GM06990 (cell line): ENCODE measurements around the gene SCUBE2.

Source experiments
- DNase-seq: peaks from one replicate; pipeline ENCODE4 v3.0.0-alpha.2; 2011; ENCODE audit not compliant: insufficient read length; ENCODE audit errors: extremely low read depth
- H3K27me3 ChIP-seq: replicated peaks from 2 replicates; pipeline ENCODE4 v1.6.0; 2011; ENCODE audit warnings: low read length; ENCODE audit not compliant: control insufficient read depth, insufficient read depth
- H3K36me3 ChIP-seq: 2 replicates; pipeline ENCODE4 v1.5.1; 2011; ENCODE audit warnings: low read length; ENCODE audit not compliant: control insufficient read depth, insufficient read depth
- H3K4me3 ChIP-seq: replicated peaks from 2 replicates; pipeline ENCODE4 v1.5.1; 2011; ENCODE audit warnings: low read depth, mild to moderate bottlenecking, control low read depth, low read length
- TF ChIP-seq, protein P1 (sequence below): IDR thresholded peaks from 2 replicates; pipeline ENCODE4 v1.5.1; 2011; ENCODE audit warnings: low read length, control low read depth, mild to moderate bottlenecking, inconsistent platforms; ENCODE audit not compliant: insufficient read depth, poor library complexity, severe bottlenecking

SCUBE2 gene

DNA sequence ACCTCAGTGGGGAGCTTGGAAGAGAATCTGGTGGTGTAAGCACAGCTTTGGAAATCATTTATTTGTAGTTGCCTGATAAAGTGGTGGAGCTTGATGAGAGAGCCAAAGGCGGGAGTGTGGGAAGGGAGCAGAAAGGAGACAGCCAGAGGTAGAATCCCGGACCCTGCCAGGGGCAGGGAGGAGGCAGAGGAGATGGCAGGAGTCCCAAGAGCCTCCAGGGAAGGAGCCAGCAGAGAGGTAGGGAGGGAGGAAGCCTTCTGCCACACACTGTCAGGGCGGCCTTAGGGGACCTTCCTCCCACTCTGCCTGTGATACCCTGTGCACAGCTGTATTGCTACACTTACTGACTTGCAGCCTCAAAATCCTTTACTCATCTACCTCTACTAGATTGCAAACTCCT is 15.4 kb downstream of the SCUBE2 start:
- no peaks in the 10 kb centered on the region for H3K36me3 ChIP-seq
- H3K27me3 ChIP-seq, result no peaks in the 10 kb centered on the region; the same call in none of the 2 replicates
- TF ChIP-seq, protein P1, sequence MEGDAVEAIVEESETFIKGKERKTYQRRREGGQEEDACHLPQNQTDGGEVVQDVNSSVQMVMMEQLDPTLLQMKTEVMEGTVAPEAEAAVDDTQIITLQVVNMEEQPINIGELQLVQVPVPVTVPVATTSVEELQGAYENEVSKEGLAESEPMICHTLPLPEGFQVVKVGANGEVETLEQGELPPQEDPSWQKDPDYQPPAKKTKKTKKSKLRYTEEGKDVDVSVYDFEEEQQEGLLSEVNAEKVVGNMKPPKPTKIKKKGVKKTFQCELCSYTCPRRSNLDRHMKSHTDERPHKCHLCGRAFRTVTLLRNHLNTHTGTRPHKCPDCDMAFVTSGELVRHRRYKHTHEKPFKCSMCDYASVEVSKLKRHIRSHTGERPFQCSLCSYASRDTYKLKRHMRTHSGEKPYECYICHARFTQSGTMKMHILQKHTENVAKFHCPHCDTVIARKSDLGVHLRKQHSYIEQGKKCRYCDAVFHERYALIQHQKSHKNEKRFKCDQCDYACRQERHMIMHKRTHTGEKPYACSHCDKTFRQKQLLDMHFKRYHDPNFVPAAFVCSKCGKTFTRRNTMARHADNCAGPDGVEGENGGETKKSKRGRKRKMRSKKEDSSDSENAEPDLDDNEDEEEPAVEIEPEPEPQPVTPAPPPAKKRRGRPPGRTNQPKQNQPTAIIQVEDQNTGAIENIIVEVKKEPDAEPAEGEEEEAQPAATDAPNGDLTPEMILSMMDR, result no peak
- no peak for DNase-seq
- H3K4me3 ChIP-seq, result no peak overlapping the region

- DNase-seq, result no peak
- H3K36me3 ChIP-seq, result no peaks in the 10 kb centered on the region
- TF ChIP-seq, protein P1, result no peak
- no peaks in the 10 kb centered on the region; the same call in none of the 2 replicates for H3K27me3 ChIP-seq
- no peak overlapping the region for H3K4me3 ChIP-seq
Observed at GRCh38 chr11:9075556-9075955, 15.8 kb downstream of the SCUBE2 start.

GRCh38 chr11:9074338-9075029 is 16.9 kb downstream of the SCUBE2 start:
- no peak for DNase-seq
- H3K27me3 ChIP-seq, result no peaks in the 10 kb centered on the region; the same call in none of the 2 replicates
- TF ChIP-seq, protein P1, result no peak
- no peaks in the 10 kb centered on the region for H3K36me3 ChIP-seq
- H3K4me3 ChIP-seq, result no peak overlapping the region

DNA sequence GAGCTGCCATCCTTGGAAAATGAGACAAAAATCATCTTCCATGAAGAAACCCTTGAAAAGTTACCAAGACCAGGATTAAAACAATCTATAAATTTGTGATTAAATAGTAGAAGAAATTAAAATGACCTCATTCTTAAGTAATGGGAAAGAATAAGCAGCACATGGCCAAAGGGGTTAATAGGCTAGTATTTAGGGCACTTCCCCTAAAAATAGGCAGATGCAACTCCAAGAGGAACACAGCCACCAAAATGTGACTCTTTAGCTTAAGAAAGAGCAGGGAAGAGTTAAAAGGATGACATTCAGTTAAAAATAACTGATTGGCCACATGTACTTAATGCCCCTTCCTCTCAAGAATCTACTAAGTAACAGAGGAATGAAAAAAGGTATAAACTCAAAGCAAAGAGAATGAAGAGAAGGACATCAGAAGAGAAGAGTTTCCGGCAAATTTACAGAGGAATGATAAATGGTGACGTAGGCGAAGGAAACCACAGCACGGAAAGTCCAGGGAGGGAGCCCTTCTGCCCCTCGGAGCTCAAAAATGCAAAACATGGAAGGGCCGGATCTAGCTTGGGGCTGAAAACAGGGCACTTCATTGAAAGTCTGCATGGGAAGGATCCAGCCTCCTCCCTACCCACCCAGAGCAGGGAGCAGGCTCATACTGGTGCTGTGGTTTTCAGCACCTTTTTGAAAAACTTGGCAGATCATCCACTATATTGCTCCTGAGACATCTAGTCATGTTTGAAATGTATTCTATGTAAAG is 17.8 kb downstream of the SCUBE2 start:
- H3K27me3 ChIP-seq, result no peaks in the 10 kb centered on the region; the same call in none of the 2 replicates
- H3K4me3 ChIP-seq, result no peak overlapping the region
- TF ChIP-seq, protein P1, result no peak
- no peak for DNase-seq
- H3K36me3 ChIP-seq, result no peaks in the 10 kb centered on the region

- no peaks in the 10 kb centered on the region; the same call in 1 of the 2 replicates for H3K27me3 ChIP-seq
- TF ChIP-seq, protein P1, result no peak
- no peak overlapping the region for H3K4me3 ChIP-seq
- H3K36me3 ChIP-seq, result no peaks in the 10 kb centered on the region
- DNase-seq, result no peak
Observed at GRCh38 chr11:9072626-9073176, 18.7 kb downstream of the SCUBE2 start.
